CD4-positive, alpha-beta T cell (primary cell): Measurements from ENCODE around the gene ACADSB. TPM values are rescaled to one million over a fixed set of nuclear protein-coding genes. Genes with fewer than 3 reads are reported as not detected.

ENCODE experiments used
- ATAC-seq: fragments of 200-7000 bp; cut with Tn5 transposase; one replicate; pipeline ENCODE4 v1.10.0; 2022; ENCODE audit warnings: mild to moderate bottlenecking; ENCODE audit not compliant: poor library complexity
- CTCF ChIA-PET: fragments of 350-600 bp; sonication (Branson Sonifier 250); formaldehyde crosslinking; loops from one replicate; lab custom pipeline; 2021; ENCODE audit warnings: antibody characterized with exemption, inconsistent platforms; lab: Charles Lee
- POLR2A ChIA-PET: fragments of 350-600 bp; sonication (Branson Sonifier 250); formaldehyde crosslinking; loops from one replicate; lab custom pipeline; 2021; ENCODE audit warnings: antibody characterized with exemption, inconsistent platforms; lab: Charles Lee
- DNase-seq, 14 experiments: peaks; one replicate each; pipeline ENCODE4 v3.0.0-alpha.2; 2013 to 2020; ENCODE audit warnings: mixed read lengths in 2 of 14
- H3K27ac ChIP-seq, 2 donors: one replicate each; pipeline versions ENCODE4 v1.5.1 to v1.7.0; 2013; ENCODE audit warnings: low read length in 2 of 2, low read depth in 1 of 2, mild to moderate bottlenecking in 1 of 2
- H3K27me3 ChIP-seq, 2 experiments: 1 replicate in 1 of 2; 2 replicates in 1 of 2; pipeline versions ENCODE4 v1.6.1 to v1.7.0; 2013; ENCODE audit warnings: low read length in 2 of 2, control low read depth in 1 of 2, mild to moderate bottlenecking in 1 of 2, moderate library complexity in 1 of 2; ENCODE audit not compliant: insufficient read depth in 2 of 2, control insufficient read depth in 1 of 2
- H3K36me3 ChIP-seq: one replicate; pipeline ENCODE4 v1.6.1; 2013; ENCODE audit warnings: low read length, control low read depth; ENCODE audit not compliant: insufficient read depth
- H3K4me1 ChIP-seq: one replicate; pipeline ENCODE4 v1.6.1; 2013; ENCODE audit warnings: low read length, control low read depth; ENCODE audit not compliant: insufficient read depth
- H3K4me3 ChIP-seq: one replicate; pipeline ENCODE4 v1.5.1; 2013; ENCODE audit warnings: mild to moderate bottlenecking, low read length, moderate library complexity
- H3K9me3 ChIP-seq, 2 experiments: 1 replicate in 1 of 2; 2 replicates in 1 of 2; pipeline versions ENCODE4 v1.6.1 to v1.7.0; 2013; ENCODE audit warnings: low read length in 2 of 2, mild to moderate bottlenecking in 2 of 2, control low read depth in 1 of 2, moderate library complexity in 1 of 2; ENCODE audit not compliant: control insufficient read depth in 1 of 2, insufficient read depth in 1 of 2
- H3K27ac Mint-ChIP-seq: one replicate; pipeline ENCODE4 v1.8.0; 2020; ENCODE audit warnings: mixed read lengths
- H3K27me3 Mint-ChIP-seq: one replicate; pipeline ENCODE4 v1.8.0; 2021; ENCODE audit warnings: mixed read lengths
- H3K36me3 Mint-ChIP-seq: one replicate; pipeline ENCODE4 v1.8.0; 2021; ENCODE audit warnings: low read depth, mixed read lengths
- H3K4me1 Mint-ChIP-seq: one replicate; pipeline ENCODE4 v1.8.0; 2021; ENCODE audit warnings: low read depth, mixed read lengths
- H3K4me3 Mint-ChIP-seq: one replicate; pipeline ENCODE4 v1.8.0; 2020; ENCODE audit warnings: mild to moderate bottlenecking, mixed read lengths
- H3K9me3 Mint-ChIP-seq: one replicate; pipeline ENCODE4 v1.8.0; 2020; ENCODE audit warnings: mixed read lengths
- intact Hi-C, 2 experiments: fragments of 100-400 bp; cut with DNase I in 1 of 2; cut with micrococcal nuclease in 1 of 2; formaldehyde crosslinking; loops; one replicate each; pipeline versions ENCODE4 v1.15.1 to v1.9.0; 2023 to 2025; cut with DNase I, micrococcal nuclease
- total RNA-seq, 174 experiments: library from RNA in 2 of 174; stranded (reverse) in 2 of 174; gene quantifications; one replicate each; pipeline ENCODE4 v1.2.3 and lab custom pipeline; 2021 to 2026
- TF ChIP-seq, protein P1 (sequence below): fragments of 200-600 bp; IDR thresholded peaks from one replicate; pipeline ENCODE4 v1.8.0; 2022; ENCODE audit warnings: antibody characterized with exemption, mild to moderate bottlenecking

ACADSB gene
- total RNA-seq, 2 experiments from 2014 or later = 16.6 to 17.9 TPM

DNA sequence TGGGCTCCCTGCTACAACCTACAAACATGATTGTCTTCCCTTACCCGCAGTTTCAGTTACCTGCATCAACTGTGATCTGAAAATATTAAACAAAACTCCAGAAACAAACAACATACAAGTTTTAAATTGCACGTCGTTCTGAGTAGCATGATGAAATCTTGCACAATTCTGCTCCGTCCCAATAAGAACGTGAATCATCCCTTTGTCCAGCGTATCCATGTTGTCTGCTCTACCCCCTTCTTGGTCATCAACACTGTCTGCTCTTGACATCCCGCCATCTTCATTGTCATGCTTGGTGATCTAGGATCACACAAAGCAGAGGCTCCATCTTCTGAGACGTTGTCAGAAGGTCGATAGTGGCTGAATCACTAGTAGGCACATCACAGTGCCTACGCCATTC is 53.9 kb downstream of the ACADSB start:
- no peaks in the 10 kb centered on the region for H3K4me1 Mint-ChIP-seq
- H3K4me3 Mint-ChIP-seq = no peak overlapping the region
- intact Hi-C loops = no loop called here
- Histone ChIP-seq H3K36me3 (no peaks in the 10 kb centered on the region), H3K4me1 (no peaks in the 10 kb centered on the region), H3K4me3 (no peak overlapping the region), H3K9me3 (no peaks in the 10 kb centered on the region), H3K27ac (no peak overlapping the region), H3K27me3 (peaks cover 5 to 22% of the 10 kb centered on the region in 2 experiments)
- TF ChIP-seq, protein P1, sequence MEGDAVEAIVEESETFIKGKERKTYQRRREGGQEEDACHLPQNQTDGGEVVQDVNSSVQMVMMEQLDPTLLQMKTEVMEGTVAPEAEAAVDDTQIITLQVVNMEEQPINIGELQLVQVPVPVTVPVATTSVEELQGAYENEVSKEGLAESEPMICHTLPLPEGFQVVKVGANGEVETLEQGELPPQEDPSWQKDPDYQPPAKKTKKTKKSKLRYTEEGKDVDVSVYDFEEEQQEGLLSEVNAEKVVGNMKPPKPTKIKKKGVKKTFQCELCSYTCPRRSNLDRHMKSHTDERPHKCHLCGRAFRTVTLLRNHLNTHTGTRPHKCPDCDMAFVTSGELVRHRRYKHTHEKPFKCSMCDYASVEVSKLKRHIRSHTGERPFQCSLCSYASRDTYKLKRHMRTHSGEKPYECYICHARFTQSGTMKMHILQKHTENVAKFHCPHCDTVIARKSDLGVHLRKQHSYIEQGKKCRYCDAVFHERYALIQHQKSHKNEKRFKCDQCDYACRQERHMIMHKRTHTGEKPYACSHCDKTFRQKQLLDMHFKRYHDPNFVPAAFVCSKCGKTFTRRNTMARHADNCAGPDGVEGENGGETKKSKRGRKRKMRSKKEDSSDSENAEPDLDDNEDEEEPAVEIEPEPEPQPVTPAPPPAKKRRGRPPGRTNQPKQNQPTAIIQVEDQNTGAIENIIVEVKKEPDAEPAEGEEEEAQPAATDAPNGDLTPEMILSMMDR = no peak
- H3K36me3 Mint-ChIP-seq = no peaks in the 10 kb centered on the region
- ChIA-PET CTCF (no interaction called here), POLR2A (no interaction called here)
- DNase-seq = no peak
- H3K9me3 Mint-ChIP-seq = no peaks in the 10 kb centered on the region
- peaks cover 22% of the 10 kb centered on the region for H3K27me3 Mint-ChIP-seq
- ATAC-seq = no peak
- no peak overlapping the region for H3K27ac Mint-ChIP-seq

DNA sequence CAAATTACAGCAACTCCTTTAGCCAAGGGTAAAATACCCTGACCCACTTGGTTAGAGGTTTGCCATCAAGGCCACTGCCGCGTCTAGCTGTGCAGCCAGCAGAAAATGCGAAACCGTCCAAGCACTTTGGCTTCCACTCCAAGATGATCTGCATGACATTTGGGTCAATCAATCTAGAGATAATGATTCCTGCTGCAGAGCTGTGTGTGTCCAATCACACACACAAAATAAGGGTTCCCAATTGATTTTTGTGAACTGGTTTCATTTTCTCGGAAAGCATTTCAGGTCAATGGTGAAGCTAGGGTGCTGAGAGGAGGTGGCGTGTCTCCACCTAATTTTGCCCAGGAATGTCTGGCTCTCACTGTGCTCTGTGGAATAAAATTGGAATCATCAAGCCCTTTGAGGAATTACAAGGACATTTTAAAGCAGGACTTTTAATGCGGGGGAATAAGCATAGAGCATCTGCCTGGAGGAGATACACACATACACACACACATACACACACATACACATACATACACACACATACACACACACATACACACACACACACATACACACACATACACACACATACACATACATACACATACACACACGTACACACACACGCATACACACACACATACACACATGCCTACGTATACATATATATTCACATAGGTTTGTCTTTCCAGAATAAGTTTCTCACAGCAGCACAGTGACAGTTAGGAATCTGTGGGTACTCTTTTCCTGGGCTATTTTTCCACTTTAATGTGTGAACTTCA is 59.5 kb downstream of the ACADSB start:
- no peaks in the 10 kb centered on the region for H3K4me1 ChIP-seq
- Mint-ChIP-seq H3K36me3 (no peaks in the 10 kb centered on the region), H3K27me3 (peaks cover 50% of the 10 kb centered on the region), H3K27ac (no peak overlapping the region), H3K9me3 (no peaks in the 10 kb centered on the region), H3K4me1 (no peaks in the 10 kb centered on the region), H3K4me3 (no peak overlapping the region)
- no peaks in the 10 kb centered on the region for H3K36me3 ChIP-seq
- ChIA-PET CTCF (no interaction called here), POLR2A (no interaction called here)
- no peaks in the 10 kb centered on the region for H3K9me3 ChIP-seq
- TF ChIP-seq, protein P1 = no peak
- H3K27me3 ChIP-seq = peaks cover 6 to 31% of the 10 kb centered on the region in 2 experiments
- DNase-seq (no peak), ATAC-seq (no peak)
- no peak overlapping the region for H3K4me3 ChIP-seq
- H3K27ac ChIP-seq = no peak overlapping the region
- intact Hi-C loops = no loop called here

DNA sequence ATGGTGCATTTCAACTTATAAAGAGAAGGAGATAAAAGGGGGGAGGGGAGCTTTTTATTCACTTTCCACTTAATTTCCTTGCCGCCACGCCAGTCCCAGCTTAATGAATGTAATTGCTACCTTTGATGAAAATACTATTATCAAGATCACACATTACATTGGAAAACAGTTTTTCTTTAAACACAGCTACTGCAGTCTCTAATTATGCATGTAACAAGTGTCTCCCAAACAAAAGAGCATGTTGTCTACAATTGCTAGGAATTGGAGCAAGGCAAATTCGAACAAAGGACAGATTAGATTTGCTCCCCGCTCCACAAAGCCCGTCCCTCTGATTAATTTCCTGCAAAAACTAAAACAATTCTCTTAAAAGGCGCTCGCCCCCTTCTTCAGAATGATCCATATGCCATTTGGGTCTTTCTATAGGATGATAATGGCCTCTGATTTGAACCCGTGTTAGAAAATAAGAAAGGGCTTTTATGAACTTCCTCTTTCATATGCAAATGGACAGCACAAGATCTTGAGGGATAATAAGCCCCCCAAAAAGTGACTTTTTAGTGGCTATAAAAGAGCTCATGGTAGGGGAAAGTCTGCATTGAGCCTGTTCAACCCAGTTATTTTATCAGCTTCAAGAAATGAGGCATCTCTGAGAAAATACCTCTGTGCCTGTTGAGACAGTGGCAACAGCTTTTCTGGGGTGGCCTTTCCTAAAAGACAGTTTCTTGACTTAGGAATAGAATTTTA is 60.6 kb downstream of the ACADSB start:
- H3K27ac ChIP-seq = no peak overlapping the region
- Mint-ChIP-seq H3K9me3 (no peaks in the 10 kb centered on the region), H3K27ac (no peak overlapping the region), H3K27me3 (peaks cover 54% of the 10 kb centered on the region), H3K4me1 (no peaks in the 10 kb centered on the region), H3K36me3 (no peaks in the 10 kb centered on the region), H3K4me3 (no peak overlapping the region)
- peaks cover 9 to 28% of the 10 kb centered on the region in 2 experiments for H3K27me3 ChIP-seq
- ATAC-seq (no peak), DNase-seq (no peak)
- CTCF ChIA-PET = no interaction called here
- TF ChIP-seq, protein P1 = no peak
- no peaks in the 10 kb centered on the region for H3K4me1 ChIP-seq
- H3K4me3 ChIP-seq = no peak overlapping the region
- intact Hi-C loops = no loop called here
- POLR2A ChIA-PET = no interaction called here
- no peaks in the 10 kb centered on the region for H3K36me3 ChIP-seq
- no peaks in the 10 kb centered on the region for H3K9me3 ChIP-seq
